GM21576 (cell line): ENCODE results near the gene RIMBP3B.
A peak's percentile ranks its signal among the peaks of the same experiment; 100 is the strongest.
"Not testable (repeated sequence)": the region's sequence is repeated elsewhere in the genome, so short reads cannot be mapped to it uniquely, and the experiment has no call there.

Experiments used
- ATAC-seq: cut with Tn5 transposase; IDR thresholded peaks from one replicate; pipeline ENCODE4 v1.9.1; 2021; ENCODE audit warnings: mild to moderate bottlenecking, moderate library complexity; ENCODE audit not compliant: unreplicated experiment

RIMBP3B gene

GRCh38 chr22:21407792-21408191 lies 24.2 kb downstream of the RIMBP3B start:
- ATAC-seq: not testable (repeated sequence)

GRCh38 chr22:21416375-21416774 lies 32.8 kb downstream of the RIMBP3B start:
- ATAC-seq: not testable (repeated sequence)

- ATAC-seq: peak; percentile 74
Measured at GRCh38 chr22:21417227-21417746, 33.7 kb downstream of the RIMBP3B start, which contains the start of gene HIC2. HIC2 (plus strand) TSS chr22:21417371; CDS start chr22:21442832, 25,461 bp downstream.

GRCh38 chr22:21417853-21418252 lies 34.3 kb downstream of the RIMBP3B start:
- ATAC-seq: not testable (repeated sequence)

GRCh38 chr22:21418974-21419638 lies 35.6 kb downstream of the RIMBP3B start:
- ATAC-seq: not testable (repeated sequence)

- ATAC-seq: not testable (repeated sequence)
Measured at GRCh38 chr22:21420180-21420763, 36.7 kb downstream of the RIMBP3B start.

GRCh38 chr22:21424084-21424709 lies 40.6 kb downstream of the RIMBP3B start:
- ATAC-seq: not testable (repeated sequence)

GRCh38 chr22:21434378-21435233 lies 51.1 kb downstream of the RIMBP3B start:
- not testable (repeated sequence) for ATAC-seq

- ATAC-seq: not testable (repeated sequence)
Measured at GRCh38 chr22:21435998-21436810, 52.7 kb downstream of the RIMBP3B start.

- not testable (repeated sequence) for ATAC-seq
Measured at GRCh38 chr22:21438013-21438412, 54.5 kb downstream of the RIMBP3B start.
